KOPT-K1 (cell line): Measurements from ENCODE around the gene KCNIP2.
"Not testable (repeated sequence)": the region's sequence is repeated elsewhere in the genome, so short reads cannot be mapped to it uniquely, and the experiment has no call there.

Experiments
- H3K27ac ChIP-seq: fragments of 200-600 bp; sonication (generic); 2 replicates; pipeline ENCODE4 v1.5.1; 2016; ENCODE audit warnings: antibody characterized with exemption, mild to moderate bottlenecking, low read depth, low read length; ENCODE audit not compliant: poor library complexity, severe bottlenecking
- H3K36me3 ChIP-seq: fragments of 200-600 bp; sonication (generic); 2 replicates; pipeline ENCODE4 v1.5.1; 2017; ENCODE audit warnings: antibody characterized with exemption, mild to moderate bottlenecking, low read length, moderate library complexity; ENCODE audit not compliant: insufficient read depth
- H3K9me3 ChIP-seq: fragments of 200-600 bp; sonication (generic); 2 replicates; pipeline ENCODE4 v1.5.1; 2017; ENCODE audit warnings: antibody characterized with exemption, low read length, mild to moderate bottlenecking; ENCODE audit not compliant: insufficient read depth, poor library complexity, severe bottlenecking

KCNIP2 gene

DNA sequence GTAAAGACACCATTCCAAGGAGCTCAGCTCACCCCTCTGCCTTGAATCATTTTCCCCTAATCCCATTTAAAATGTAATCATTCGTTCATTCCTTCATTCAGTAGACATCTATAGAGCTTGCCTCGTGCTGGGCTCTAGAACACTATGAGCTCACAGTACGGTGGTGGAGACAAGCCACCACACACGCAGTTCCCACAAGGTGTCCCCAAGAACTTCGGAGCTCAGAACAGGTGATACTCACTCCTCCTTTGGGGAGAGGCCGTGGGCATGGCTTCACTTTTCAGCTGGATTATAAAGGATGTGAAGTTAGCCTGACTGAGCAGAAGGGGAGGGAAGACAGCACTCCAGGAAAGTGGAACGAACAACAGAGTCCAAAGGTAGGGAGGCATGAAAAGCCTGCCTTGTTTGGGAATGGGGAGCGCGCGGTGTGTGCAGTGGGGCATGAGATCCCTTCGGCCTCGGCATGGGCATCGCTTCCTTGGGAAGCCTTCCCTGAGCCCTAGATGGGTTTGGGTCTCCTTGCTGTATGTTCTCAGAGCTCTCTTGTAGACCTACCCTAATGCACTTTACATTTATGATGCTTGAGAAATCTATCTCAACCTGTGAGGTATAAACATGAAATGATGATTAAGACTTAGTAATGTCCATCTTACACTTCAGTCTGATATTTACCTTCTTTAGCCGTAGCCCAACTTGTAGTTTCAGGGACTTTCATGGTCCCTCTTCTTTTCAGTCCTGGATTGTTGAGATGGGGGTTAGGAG lies 24.5 kb downstream of the KCNIP2 start:
- H3K36me3 ChIP-seq = 0 out of 2 replicates have a peak, but pooled peaks cover 5% of the 10 kb centered on the region
- peak overlapping the region; percentile 81 for H3K27ac ChIP-seq
- no peaks in the 10 kb centered on the region for H3K9me3 ChIP-seq

DNA sequence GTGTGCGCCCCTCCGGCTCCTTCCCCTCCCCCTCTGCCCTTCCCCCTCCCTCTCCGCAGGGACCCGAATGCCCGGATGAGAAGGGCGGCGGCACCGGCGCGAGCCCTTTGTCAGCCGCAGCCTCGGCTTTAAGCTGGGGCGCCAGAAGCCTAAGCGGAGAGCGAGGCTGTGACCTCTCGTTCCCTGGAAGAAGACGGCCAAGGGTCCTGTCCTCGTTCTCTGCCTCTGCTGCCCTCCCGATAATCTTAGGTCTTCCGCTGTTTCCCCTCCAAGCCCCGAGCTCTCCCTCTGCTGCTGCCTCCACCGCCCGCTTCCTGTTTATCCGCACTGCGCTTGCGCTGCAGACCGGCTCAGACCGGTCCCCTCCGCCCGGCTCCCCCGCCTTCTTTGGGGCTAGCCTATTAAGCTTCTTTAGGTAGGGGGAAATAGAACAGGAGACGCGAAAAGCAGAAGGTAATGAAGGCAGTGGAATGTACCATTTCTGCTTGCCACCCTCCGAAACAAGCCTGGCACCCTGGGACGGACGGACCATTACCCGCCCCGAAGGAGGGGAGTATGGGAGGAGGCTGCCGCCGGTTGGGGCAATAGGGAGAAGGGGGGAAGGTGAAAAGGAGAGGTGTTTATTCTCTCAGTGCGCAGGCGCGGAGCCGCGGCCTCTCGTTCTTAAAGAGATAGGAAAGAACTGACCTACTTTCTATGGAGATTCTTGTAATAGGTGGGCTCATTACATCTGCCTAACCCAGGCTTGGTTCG lies 25.3 kb downstream of the KCNIP2 start, which contains the start of gene OGA:
Gene OGA, minus strand, starts transcription at position 326 of the 753 bp plus-strand sequence. CDS start 422 bp downstream, outside the sequence.
- Histone ChIP-seq H3K9me3 (no peaks in the 10 kb centered on the region), H3K27ac (peak within 1 kb of the TSS; percentile 81), H3K36me3 (peaks cover 8% of the 10 kb centered on the region)

DNA sequence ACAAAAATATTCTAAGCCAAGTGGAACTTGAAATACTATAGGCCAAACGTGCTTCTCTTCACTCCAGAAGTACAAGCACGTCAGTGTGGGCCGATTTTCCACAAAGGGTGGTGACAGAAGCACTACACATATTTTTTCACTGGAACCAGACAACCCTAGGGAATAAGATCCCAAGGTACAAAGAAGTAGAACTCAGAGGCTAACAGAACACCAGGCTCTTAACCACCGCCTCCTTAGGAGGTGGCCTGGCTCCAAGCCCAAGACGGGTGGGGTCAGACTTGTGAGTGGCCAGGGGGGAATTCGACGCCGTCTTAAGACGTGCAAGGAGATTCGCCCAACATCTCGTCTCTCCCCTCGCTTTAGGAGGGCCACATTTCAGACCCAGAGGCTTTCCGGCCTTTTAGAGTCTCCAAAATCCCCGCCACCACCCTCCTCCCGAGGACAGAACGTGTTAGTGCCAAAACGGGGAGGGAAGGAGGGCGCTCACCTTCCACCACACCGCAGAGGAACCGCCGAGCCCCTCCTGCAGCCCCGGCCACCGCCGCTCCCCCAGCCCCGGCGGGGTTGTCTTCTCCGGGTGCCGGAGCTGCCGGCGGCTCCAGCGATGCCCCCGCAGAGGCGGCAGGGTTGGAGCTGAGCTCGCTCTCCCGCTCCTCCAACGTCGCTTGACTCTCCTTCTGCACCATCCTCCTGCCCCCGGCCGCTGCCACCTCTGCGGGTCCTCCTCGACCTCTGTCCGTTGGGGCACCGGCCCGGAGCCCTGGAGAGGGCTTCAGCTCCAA lies 26.1 kb downstream of the KCNIP2 start:
- Histone ChIP-seq H3K36me3 (peaks cover 15% of the 10 kb centered on the region), H3K27ac (peak overlapping the region; percentile 81), H3K9me3 (no peaks in the 10 kb centered on the region)

GRCh38 chr10:101816913-101817336 lies 26.7 kb downstream of the KCNIP2 start:
- Histone ChIP-seq H3K36me3 (peaks cover 22% of the 10 kb centered on the region), H3K9me3 (no peaks in the 10 kb centered on the region), H3K27ac (peak overlapping the region; percentile 81)

- peak overlapping the region; percentile 81 for H3K27ac ChIP-seq
- H3K36me3 ChIP-seq = peaks cover 27% of the 10 kb centered on the region
- H3K9me3 ChIP-seq = no peaks in the 10 kb centered on the region
Measured at GRCh38 chr10:101816376-101816775, 27.2 kb downstream of the KCNIP2 start.

- Histone ChIP-seq H3K9me3 (no peaks in the 10 kb centered on the region), H3K27ac (no peak overlapping the region), H3K36me3 (peaks cover 45% of the 10 kb centered on the region)
Measured at GRCh38 chr10:101814466-101815071, 29.0 kb downstream of the KCNIP2 start.

- H3K36me3 ChIP-seq = peaks cover 65% of the 10 kb centered on the region
- H3K27ac ChIP-seq = no peak overlapping the region
- H3K9me3 ChIP-seq = no peaks in the 10 kb centered on the region
Measured at GRCh38 chr10:101812606-101813005, 31.0 kb downstream of the KCNIP2 start.

GRCh38 chr10:101807158-101807557 lies 36.4 kb downstream of the KCNIP2 start:
- H3K27ac ChIP-seq = no peak overlapping the region
- no peaks in the 10 kb centered on the region for H3K9me3 ChIP-seq
- peaks cover 100% of the 10 kb centered on the region for H3K36me3 ChIP-seq

DNA sequence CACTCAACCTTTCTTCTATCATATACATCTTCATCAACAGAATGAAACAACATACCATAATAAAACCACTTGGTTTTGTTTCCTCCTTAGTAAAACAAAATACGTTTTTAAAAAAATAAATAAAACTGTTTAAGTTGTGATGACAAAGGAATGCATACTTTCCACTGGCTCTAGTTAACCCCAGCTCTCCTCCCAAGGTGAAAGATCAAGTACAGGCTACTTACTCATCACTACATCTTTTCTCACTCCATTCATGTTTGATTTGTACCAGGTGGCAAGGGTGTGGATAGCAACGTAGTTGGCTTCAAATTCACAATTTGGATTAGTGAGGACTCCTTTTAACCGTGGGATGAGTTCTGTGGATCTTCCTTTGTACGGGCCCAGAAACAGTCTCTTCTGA lies 40.1 kb downstream of the KCNIP2 start:
- no peaks in the 10 kb centered on the region for H3K9me3 ChIP-seq
- no peak overlapping the region for H3K27ac ChIP-seq
- peaks cover 100% of the 10 kb centered on the region for H3K36me3 ChIP-seq

GRCh38 chr10:101797403-101798059 lies 46.1 kb downstream of the KCNIP2 start:
- Histone ChIP-seq H3K36me3 (peaks cover 99% of the 10 kb centered on the region), H3K9me3 (no peaks in the 10 kb centered on the region)

GRCh38 chr10:101793526-101793925 lies 50.1 kb downstream of the KCNIP2 start:
- Histone ChIP-seq H3K9me3 (no peaks in the 10 kb centered on the region), H3K36me3 (peaks cover 98% of the 10 kb centered on the region), H3K27ac (no peak overlapping the region)

More at GRCh38 chr10:101797403-101798059, 46.1 kb downstream of the KCNIP2 start:
- no peak overlapping the region for H3K27ac ChIP-seq

DNA sequence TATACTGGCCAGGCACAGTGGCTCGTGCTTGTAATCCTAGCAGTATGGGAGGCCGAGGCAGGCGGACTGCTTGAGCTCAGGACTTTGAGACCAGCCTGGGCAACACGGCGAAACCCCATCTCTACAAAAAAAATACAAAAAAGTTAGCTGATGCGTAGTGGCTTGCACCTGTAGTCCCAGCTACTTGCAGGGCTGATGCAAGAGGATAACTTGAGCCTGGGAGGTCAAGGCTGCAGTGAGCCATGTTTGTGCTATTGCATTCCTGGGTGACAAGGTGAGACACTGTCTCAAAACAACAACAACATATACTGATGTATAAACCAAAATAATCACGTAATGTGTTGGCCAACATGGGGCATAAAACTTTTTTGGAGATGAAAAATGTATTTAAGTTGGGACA lies 53.9 kb downstream of the KCNIP2 start:
- peaks cover 98% of the 10 kb centered on the region for H3K36me3 ChIP-seq
- H3K9me3 ChIP-seq = no peaks in the 10 kb centered on the region
- H3K27ac ChIP-seq = no peak overlapping the region

GRCh38 chr10:101789231-101789630 lies 54.4 kb downstream of the KCNIP2 start:
- H3K27ac ChIP-seq, H3K9me3 ChIP-seq: not testable (repeated sequence)
- H3K36me3 ChIP-seq = peaks cover 93% of the 10 kb centered on the region

GRCh38 chr10:101785801-101786200 lies 57.8 kb downstream of the KCNIP2 start:
- no peaks in the 10 kb centered on the region for H3K9me3 ChIP-seq
- peaks cover 61% of the 10 kb centered on the region for H3K36me3 ChIP-seq
- no peak overlapping the region for H3K27ac ChIP-seq
